Mucosa of stomach (tissue), 1 donor: ENCODE measurements around the gene FXYD7.

Experiments used
- H3K27me3 ChIP-seq: one replicate; pipeline ENCODE4 v1.7.0; 2013; ENCODE audit warnings: mild to moderate bottlenecking, low read length; ENCODE audit not compliant: control insufficient read depth, insufficient read depth
- H3K36me3 ChIP-seq: one replicate; pipeline ENCODE4 v1.7.0; 2013; ENCODE audit warnings: low read length; ENCODE audit not compliant: control insufficient read depth, insufficient read depth
- H3K4me1 ChIP-seq: one replicate; pipeline ENCODE4 v1.7.0; 2013; ENCODE audit warnings: mild to moderate bottlenecking, low read length; ENCODE audit not compliant: control insufficient read depth, insufficient read depth
- H3K4me3 ChIP-seq: one replicate; pipeline ENCODE4 v1.7.0; 2013; ENCODE audit warnings: low read length
- H3K9ac ChIP-seq: one replicate; pipeline ENCODE4 v1.7.0; 2013; ENCODE audit warnings: mild to moderate bottlenecking, low read length, moderate library complexity
- H3K9me3 ChIP-seq: one replicate; pipeline ENCODE4 v1.7.0; 2013; ENCODE audit warnings: mild to moderate bottlenecking, low read length, moderate library complexity; ENCODE audit not compliant: control insufficient read depth
- donor health status: Pancreatic carcinoma.

Gene FXYD7

DNA sequence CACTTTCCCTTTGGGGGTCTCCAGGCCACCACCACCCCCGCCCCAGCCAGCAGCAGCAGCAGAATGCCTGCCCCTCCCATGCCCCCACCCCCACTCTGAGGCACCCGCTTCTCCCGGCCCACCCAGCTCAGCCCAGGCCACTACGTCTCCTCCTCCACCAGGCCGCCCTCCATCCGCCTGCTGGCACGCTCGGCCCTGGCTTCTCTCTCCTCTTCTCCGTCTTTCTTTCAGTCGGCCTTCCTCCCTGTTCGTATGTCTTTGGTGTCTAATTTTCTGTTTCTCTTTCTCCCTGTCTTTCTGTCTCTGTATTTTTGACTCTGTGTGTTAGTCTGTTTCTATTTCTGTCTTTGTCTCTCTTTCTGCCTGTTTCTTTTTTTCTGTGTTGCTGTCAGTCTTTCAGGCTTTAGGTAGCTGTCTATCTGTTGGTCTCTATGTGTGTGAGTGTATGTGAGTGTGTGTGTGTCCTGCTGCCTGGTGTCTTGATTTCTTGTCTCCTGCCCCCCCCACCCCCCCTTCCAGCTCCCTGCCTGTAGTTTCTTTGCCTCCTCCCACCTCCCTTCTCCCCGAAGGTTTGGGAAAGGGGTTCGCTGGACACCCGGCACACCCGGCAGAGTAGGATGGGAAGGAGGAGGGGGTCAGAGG is 8.3 kb upstream of the FXYD7 start, which contains the start of gene LGI4:
TSS of gene LGI4 (minus strand) at position 459 of the 642 bp plus-strand sequence. CDS start at position 80, 379 bp downstream.
- Histone ChIP-seq H3K36me3 (no peaks in the 10 kb centered on the region), H3K9me3 (no peaks in the 10 kb centered on the region), H3K9ac (no peak within 1 kb of the TSS), H3K27me3 (no peaks in the 10 kb centered on the region), H3K4me3 (no peak within 1 kb of the TSS), H3K4me1 (peaks cover 9% of the 10 kb centered on the region)

DNA sequence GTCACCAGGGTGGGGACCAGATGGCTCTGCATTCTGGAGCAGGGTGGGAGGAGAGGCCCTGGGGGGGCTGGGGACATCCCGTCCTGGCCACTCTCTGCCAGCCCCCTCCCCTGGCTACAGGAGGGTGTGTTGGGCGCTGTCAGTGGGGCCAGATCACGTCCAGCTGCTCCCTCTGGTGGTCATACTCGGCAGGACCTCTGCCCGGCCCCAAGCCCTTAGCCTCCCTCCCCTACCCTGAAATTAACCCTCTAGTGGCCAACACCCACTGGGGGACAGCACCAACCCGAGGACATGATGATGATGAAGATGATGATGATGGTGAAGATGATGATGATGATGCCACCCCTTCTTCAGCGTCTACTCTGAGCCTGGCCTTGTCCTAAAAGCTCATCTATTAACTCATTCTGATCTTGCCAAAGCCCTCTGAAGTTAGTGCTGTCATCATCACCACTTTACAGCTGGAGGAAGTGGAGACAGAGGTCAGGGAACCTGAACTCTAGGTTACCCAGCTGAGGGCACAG is 7.6 kb upstream of the FXYD7 start:
- no peak overlapping the region for H3K4me3 ChIP-seq
- H3K27me3 ChIP-seq: no peaks in the 10 kb centered on the region
- H3K9me3 ChIP-seq: no peaks in the 10 kb centered on the region
- H3K9ac ChIP-seq: no peak overlapping the region
- H3K36me3 ChIP-seq: no peaks in the 10 kb centered on the region
- H3K4me1 ChIP-seq: peaks cover 11% of the 10 kb centered on the region

DNA sequence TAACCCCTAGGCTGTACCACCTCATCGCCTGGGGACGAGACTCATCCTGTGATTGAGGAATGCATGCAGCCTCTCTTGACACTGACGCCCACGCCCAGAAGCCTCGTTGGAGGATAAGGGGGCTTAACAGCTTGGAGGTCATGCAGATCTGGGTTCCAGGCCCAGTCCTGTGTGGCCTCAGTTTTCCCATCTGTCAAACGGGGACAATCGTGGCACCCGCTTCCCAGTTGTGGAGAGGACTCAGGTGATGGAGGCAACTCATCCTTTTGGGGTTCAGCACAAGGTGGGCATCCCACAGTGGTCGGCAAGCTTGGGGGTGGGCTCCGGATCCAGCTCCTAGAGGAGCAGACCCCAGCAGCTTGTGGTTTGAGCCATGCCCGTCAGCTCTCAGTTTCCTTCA is 6.8 kb upstream of the FXYD7 start:
- H3K9me3 ChIP-seq: no peaks in the 10 kb centered on the region
- H3K4me3 ChIP-seq: no peak overlapping the region
- no peaks in the 10 kb centered on the region for H3K27me3 ChIP-seq
- H3K4me1 ChIP-seq: peaks cover 17% of the 10 kb centered on the region
- H3K9ac ChIP-seq: no peak overlapping the region
- no peaks in the 10 kb centered on the region for H3K36me3 ChIP-seq

DNA sequence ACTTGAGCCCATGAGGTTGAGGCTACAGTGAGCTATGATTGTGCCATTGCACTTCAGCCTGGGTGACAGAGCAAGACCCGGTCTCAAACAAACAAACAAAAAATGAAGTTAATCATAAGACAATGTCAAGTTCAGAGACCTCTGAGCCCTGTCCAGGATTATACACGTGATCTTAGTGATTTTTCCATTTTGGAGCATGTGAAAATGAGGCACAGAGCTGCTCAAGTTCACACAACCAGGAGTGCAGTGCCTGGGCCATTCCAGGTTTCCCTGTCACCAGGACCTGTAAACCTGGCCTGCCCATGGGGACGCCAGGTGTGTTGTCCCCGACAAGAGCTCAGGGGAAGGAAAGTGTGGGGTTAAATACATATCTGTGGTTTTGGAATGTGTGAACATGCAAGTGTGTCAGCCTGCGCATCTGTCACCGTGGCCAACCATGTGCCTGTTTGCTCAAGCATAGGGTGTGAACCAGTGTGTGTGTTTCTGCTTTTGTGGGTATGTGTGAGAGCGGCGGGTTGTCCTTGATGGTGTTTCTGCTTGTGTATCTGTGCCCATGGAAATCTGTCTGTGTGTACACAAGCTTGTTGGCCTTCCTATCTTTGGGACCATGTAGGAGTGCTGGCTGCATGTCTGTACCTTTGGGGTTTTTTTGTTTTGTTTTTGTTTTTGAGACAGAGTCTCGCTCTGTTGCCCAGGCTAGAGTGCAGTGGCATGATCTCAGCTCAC is 5.9 kb upstream of the FXYD7 start:
- no peaks in the 10 kb centered on the region for H3K9me3 ChIP-seq
- H3K27me3 ChIP-seq: peaks cover 3% of the 10 kb centered on the region
- no peaks in the 10 kb centered on the region for H3K36me3 ChIP-seq
- peaks cover 25% of the 10 kb centered on the region for H3K4me1 ChIP-seq
- no peak overlapping the region for H3K4me3 ChIP-seq
- no peak overlapping the region for H3K9ac ChIP-seq

DNA sequence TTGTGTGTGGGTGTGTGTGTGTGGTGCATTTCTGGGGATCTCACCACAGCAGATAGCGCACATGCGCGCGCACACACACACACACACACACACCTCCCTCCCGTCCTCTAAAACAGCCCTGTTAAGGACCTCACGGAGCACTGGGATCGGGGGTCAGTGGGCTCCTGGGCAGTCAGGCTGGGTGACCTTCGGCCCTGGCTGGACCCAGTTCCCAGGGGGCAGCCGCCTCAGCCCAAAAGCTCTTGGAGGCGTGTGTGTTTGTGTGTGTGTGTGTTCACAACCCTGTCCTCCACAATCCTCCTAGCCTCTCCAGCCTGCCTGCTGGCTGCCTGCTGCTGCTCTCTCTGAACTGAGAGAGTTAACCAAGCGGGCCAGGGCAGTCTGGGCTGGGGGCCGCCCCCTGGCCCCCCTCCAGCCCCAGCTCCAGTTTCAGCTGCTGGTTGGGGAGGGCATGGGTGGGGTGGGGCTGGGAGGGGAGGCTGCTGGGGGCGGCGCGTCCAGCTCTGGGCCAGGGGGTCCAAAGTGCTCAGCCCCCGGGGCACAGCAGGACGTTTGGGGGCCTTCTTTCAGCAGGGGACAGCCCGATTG is 4.7 kb upstream of the FXYD7 start, which contains the start of gene FXYD1:
TSS of gene FXYD1 (plus strand) at position 520 of the 588 bp plus-strand sequence. CDS start 1,256 bp downstream, outside the sequence.
- Histone ChIP-seq H3K36me3 (no peaks in the 10 kb centered on the region), H3K9ac (peak within 1 kb of the TSS; percentile 45), H3K4me3 (no peak within 1 kb of the TSS), H3K9me3 (no peaks in the 10 kb centered on the region), H3K4me1 (peaks cover 31% of the 10 kb centered on the region), H3K27me3 (peaks cover 12% of the 10 kb centered on the region)

DNA sequence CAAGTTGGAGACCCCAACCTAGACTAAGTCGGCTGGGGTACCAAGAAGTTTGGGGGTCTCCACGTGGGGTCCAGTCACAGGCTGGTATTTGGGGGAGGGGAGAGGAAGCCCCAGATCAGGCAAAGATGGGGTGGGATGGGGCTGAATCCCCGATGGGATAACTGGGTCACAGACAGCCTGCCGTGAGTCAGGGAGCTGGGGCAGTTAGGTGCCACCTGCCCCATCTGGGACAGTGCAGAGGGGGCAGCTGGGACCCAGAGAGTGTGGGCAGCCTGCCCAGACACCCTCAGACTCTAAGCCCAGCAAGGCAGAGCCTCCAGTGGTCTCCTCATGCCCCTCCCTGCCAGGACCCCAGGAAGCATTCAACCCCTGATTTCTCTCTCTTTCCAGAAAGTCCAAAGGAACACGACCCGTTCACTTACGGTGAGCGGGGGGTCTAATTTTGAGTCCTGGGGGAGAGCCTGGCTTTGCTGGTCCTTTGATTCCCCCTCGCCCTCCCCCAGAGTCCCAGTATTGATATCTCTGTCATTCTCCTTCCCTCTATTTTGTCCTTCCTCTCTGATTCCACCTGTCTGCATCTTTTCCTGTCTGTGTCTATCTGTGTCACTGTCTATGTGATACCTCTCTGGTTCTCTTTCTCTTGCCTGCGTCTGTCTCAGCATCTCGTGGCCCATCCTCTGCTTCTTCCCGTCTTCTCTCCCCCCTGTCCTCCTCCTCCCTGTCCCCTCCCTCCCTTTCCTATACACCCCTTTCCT is 2.7 kb upstream of the FXYD7 start:
- H3K9ac ChIP-seq: peak overlapping the region; percentile 45
- no peak overlapping the region for H3K4me3 ChIP-seq
- peaks cover 21% of the 10 kb centered on the region for H3K27me3 ChIP-seq
- no peaks in the 10 kb centered on the region for H3K36me3 ChIP-seq
- peaks cover 31% of the 10 kb centered on the region for H3K4me1 ChIP-seq
- no peaks in the 10 kb centered on the region for H3K9me3 ChIP-seq

DNA sequence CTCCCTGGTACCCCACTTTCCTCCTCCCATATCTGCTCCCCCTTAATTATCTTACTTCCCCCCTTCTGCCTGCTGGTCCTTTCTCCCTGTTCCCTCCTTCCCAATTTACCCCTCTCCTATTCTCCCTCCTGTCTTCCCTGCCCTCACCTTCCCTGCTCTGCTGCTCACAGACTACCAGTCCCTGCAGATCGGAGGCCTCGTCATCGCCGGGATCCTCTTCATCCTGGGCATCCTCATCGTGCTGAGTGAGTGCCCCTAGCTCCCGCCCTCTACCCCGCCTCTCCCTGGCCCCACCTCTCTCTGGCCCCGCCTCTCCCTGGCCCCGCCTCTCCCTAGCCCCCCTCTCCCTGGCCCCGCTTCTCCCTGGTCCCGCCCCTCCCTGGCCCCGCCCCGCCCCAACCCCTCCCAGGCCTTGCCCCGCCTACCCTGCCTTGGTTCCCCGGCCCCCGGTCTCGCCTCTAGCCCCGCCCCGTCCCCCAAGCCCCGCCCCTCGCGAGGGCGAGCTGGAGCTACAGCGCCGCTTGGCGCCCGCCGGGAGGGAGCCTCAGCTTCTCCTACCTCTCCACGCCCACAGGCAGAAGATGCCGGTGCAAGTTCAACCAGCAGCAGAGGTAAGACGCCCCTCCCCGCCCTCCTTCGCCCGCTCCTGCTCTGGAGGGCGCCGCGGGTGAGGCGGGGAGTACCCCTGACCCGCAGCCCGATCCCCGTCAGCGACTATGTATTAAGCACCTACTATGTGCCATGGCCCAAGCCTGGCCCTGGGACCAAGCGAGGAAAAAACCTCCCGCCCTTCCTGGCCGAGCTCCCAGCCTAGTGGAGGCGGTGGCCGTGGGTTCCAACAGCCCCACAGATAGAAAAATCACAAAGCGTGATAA is 1.9 kb upstream of the FXYD7 start:
- Histone ChIP-seq H3K9me3 (no peaks in the 10 kb centered on the region), H3K4me1 (peaks cover 31% of the 10 kb centered on the region), H3K4me3 (peak overlapping the region; percentile 20), H3K36me3 (no peaks in the 10 kb centered on the region), H3K9ac (peak overlapping the region; percentile 45), H3K27me3 (peaks cover 21% of the 10 kb centered on the region)

DNA sequence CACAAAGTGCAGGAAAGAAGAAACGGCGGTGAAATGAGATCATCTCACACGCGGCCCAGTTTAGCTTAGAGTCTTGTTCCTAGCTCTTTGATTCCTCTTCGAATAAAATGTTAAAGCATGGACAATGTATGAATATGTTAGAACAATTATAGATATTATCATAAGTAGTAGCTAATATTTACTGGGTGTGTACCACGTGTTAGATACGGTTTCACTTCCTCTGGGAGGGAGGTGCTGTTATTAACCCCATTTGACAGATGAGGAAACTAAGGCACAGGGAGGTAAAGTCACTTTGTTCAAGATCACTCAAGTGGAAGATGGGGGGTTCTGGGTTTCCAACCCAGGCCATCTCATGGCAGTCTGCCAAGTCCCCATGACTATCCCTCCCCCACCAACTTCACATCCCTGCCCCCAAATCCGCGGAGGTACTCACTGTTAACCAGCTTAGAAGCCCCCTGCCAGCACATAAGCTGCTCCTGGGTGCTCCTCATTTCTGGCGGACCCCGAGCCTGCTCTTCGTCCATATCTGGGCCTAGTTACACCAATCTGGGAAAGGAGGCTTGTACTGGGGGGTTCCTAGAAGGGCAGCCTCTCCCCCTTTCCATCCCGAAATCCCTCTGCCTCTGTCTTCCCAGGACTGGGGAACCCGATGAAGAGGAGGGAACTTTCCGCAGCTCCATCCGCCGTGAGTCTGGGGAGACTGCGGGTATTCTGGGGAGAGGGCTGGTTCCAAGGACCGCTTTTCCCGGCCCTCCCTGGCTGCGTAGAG is 1.0 kb upstream of the FXYD7 start:
- H3K4me3 ChIP-seq: peak overlapping the region; percentile 20
- peaks cover 26% of the 10 kb centered on the region for H3K4me1 ChIP-seq
- H3K27me3 ChIP-seq: peaks cover 21% of the 10 kb centered on the region
- no peaks in the 10 kb centered on the region for H3K36me3 ChIP-seq
- H3K9me3 ChIP-seq: no peaks in the 10 kb centered on the region
- peak overlapping the region; percentile 10 for H3K9ac ChIP-seq

DNA sequence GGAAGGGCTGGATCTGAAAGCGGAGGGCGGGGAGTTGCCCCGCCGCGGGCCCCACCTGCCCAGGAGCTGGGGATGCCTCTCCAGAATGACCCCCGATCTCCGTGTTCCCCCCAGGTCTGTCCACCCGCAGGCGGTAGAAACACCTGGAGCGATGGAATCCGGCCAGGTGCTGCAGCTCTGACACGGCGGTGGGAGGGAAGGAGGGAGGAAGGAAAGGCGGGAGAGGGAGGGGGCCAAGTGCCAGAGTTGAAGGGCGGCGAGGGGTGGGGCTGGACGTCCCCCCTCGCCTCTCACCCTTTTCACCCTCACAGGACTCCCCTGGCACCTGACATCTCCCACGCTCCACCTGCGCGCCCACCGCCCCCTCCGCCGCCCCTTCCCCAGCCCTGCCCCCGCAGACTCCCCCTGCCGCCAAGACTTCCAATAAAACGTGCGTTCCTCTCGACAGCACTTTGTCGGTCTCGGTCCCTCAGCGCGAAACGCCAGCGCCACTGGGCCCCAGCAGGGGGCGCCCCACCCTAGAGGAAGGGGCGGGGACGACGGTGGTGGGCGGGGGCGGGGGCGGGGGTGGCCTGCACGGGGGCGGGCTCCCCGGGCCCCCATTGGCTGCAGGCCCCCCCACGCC is 337 bp upstream of the FXYD7 start:
- H3K27me3 ChIP-seq: peaks cover 21% of the 10 kb centered on the region
- H3K4me1 ChIP-seq: peaks cover 21% of the 10 kb centered on the region
- no peak overlapping the region for H3K4me3 ChIP-seq
- H3K9me3 ChIP-seq: no peaks in the 10 kb centered on the region
- H3K36me3 ChIP-seq: no peaks in the 10 kb centered on the region
- peak overlapping the region; percentile 10 for H3K9ac ChIP-seq

DNA sequence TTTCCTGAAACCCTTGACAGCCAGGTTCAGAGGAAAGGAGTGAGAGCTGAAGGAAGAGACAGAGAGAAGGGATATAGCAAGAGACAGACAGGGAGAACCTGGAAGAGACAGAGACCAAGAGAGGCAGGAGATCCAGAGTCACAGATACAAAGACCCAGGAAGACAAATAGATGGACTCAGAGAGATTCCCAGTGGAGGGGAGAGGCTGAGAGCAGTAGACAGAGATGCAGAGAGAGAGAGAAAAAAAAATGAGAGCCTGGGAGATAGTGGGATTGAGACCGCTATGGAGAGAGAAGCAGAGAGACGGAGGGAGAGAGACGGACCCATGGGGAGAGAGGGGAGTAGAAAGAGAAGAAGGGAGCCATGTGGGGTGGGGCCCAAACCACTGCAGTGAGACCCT is 763 bp downstream of the FXYD7 start:
- H3K4me3 ChIP-seq: no peak overlapping the region
- no peaks in the 10 kb centered on the region for H3K9me3 ChIP-seq
- peaks cover 21% of the 10 kb centered on the region for H3K4me1 ChIP-seq
- H3K36me3 ChIP-seq: no peaks in the 10 kb centered on the region
- H3K27me3 ChIP-seq: peaks cover 21% of the 10 kb centered on the region
- H3K9ac ChIP-seq: no peak overlapping the region
